Ramos (cell line): ENCODE results near the gene SEL1L.

Experiments used
- in situ Hi-C: fragments of 300-500 bp; cut with MboI; formaldehyde crosslinking; loops from one replicate; pipeline ENCODE4 v1.14.3; 2022; ENCODE audit warnings: low sequenced_read_pairs; ENCODE audit not compliant: unreplicated experiment

SEL1L gene

GRCh38 chr14:81478446-81478845 lies 55.2 kb downstream of the SEL1L start:
- in situ Hi-C loops: loop anchor here (10.0 kb wide), 1 partner anchor 46 kb away; no protein-coding TSS in a partner anchor

DNA sequence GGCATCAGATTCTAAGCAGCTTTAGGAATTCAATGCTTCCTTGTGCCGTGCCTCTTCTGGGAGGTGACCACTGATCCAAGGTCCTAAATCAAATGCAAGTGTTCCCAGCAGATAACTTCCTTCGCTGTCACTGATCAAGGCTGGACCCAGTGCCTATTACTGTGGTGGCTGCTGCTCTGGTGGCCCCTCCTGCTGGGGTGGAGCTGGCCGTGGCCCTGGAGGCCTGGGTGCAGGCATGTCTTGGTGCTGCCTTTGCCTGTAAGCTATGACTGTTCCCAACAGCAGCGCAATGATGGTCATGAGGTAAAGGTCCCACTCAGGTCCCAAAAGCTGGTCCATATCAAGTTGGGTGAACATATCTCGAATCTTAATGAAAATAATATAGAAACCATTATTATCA lies 56.8 kb downstream of the SEL1L start:
- in situ Hi-C loops: loop anchor here (10.0 kb wide), 1 partner anchor 48 kb away; no protein-coding TSS in a partner anchor

DNA sequence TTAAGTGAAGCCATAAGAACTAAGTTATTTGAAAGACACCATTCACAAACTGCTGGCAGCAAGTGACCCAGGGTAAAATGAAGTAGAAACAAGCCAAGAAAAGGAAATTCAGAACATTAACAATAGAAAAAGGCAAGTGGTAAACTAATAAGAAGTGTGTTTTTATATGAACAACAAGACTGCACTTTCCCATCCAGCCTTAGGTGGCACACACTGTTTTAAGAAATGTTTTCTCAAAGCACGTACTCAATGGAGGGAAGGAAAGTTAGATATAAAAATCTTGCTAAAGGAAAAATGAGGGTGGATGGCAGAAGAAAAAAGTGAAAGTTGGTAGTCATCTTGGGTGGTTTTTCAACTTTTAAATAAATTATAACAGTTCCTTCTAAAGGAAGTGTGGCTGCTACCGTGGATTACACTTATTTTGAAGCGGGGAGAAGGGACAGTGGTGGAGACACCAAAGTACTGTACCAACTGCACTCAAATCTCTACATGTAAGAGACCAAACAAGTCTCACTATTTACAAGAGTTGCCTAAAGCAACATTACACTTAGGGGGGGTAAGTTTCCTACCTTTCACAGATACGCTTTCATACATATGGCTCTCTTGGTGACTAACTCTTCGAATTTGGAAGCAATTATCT lies 58.8 kb downstream of the SEL1L start:
- in situ Hi-C loops: loop anchor here (10.0 to 25.0 kb wide), 2 partner anchors 50 to 488 kb away; no protein-coding TSS in a partner anchor

DNA sequence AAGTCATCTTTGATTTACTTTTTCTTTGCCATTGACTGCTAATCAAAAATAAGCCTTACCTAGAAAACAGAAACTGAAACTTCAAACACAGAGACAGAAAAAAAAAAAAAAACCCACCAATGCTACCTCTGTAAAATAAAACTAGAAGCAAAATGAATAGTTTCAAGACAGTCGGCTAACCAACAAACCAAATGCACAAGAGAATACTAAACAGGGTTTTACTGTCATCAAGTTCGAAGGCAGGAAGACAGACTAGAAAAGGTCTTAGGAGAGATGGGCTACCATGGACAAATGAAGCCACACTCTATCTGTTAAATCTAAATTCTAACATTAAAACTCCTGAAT lies 59.5 kb downstream of the SEL1L start:
- in situ Hi-C loops: loop anchor here (10.0 to 25.0 kb wide), 2 partner anchors 51 to 487 kb away; no protein-coding TSS in a partner anchor

DNA sequence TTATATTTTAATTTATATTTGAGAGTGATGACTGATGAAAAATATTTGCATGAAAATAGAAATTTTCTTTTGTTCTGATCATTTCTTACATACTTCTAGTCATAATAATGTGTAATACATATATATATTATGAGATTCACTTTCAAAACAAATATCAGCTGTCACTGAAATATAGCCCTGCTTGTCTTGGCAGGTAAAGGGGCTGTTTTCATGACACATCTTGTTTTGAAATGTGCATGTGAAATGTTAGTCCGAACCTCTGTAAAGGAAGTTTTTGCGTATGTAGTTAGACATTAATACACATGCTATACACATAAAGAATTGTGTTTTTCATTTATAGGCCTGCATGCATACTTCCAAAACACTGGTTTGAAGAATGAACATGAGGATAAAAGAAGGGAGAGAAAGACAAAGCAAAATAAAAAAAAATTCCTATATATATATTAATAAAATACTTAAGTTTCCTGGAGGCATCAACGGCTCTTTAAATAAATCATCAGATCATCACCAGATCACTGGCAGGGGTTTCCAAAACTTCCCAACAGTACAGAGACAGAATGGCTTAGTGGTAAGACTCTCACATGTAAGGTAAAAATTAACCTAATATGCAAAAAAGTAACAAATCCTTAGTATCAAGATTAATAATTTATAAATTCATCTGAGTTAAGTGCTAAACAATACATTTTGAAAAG lies 60.1 kb downstream of the SEL1L start:
- in situ Hi-C loops: loop anchor here (10.0 to 25.0 kb wide), 2 partner anchors 51 to 486 kb away; no protein-coding TSS in a partner anchor

- in situ Hi-C loops: loop anchor here (10.0 to 25.0 kb wide), 2 partner anchors 53 to 485 kb away; no protein-coding TSS in a partner anchor
Observed at GRCh38 chr14:81472096-81472800, 61.4 kb downstream of the SEL1L start.

GRCh38 chr14:81471062-81471461 lies 62.6 kb downstream of the SEL1L start:
- in situ Hi-C loops: loop anchor here (10.0 to 25.0 kb wide), 2 partner anchors 54 to 484 kb away; no protein-coding TSS in a partner anchor

DNA sequence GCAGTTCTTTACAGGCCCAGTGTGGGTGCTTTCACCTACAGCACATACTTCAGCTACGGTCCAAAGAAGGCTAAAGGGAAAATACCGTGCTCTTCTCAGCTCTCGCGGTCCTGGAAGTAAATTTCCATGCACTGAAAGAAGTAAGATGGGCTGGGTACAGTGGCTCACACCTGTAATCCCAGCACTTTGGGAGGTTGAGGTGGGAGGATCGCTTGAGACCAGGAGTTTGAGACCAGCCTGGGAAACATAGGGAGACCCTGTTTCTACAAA lies 63.2 kb downstream of the SEL1L start:
- in situ Hi-C loops: loop anchor here (10.0 to 25.0 kb wide), 2 partner anchors 54 to 483 kb away; no protein-coding TSS in a partner anchor

DNA sequence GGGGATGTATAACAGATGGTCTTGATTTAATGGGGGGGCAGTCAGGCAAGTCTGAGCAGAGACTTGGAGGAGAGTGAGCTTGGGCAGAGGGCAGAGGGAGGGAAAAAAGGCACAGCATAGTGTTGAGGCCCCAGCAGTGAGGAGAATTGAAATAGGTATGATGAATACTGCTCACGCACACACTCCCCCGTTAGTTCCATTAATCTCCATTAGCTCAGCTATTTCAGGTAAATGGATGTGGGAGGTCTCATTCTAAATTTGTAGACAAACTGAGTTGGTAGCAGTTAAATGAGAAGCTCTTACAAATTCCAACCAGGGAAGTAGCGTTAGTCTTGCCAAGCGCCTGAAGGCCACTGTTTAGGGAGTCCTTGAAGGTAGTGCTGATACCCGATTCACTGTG lies 66.8 kb downstream of the SEL1L start:
- in situ Hi-C loops: loop anchor here (10.0 to 25.0 kb wide), 2 partner anchors 292 to 480 kb away; no protein-coding TSS in a partner anchor

GRCh38 chr14:81465507-81466228 lies 68.0 kb downstream of the SEL1L start:
- in situ Hi-C loops: loop anchor here (10.0 to 25.0 kb wide), 2 partner anchors 291 to 478 kb away; no protein-coding TSS in a partner anchor

GRCh38 chr14:81465003-81465392 lies 68.7 kb downstream of the SEL1L start:
- in situ Hi-C loops: loop anchor here (10.0 to 25.0 kb wide), 2 partner anchors 290 to 478 kb away; no protein-coding TSS in a partner anchor

DNA sequence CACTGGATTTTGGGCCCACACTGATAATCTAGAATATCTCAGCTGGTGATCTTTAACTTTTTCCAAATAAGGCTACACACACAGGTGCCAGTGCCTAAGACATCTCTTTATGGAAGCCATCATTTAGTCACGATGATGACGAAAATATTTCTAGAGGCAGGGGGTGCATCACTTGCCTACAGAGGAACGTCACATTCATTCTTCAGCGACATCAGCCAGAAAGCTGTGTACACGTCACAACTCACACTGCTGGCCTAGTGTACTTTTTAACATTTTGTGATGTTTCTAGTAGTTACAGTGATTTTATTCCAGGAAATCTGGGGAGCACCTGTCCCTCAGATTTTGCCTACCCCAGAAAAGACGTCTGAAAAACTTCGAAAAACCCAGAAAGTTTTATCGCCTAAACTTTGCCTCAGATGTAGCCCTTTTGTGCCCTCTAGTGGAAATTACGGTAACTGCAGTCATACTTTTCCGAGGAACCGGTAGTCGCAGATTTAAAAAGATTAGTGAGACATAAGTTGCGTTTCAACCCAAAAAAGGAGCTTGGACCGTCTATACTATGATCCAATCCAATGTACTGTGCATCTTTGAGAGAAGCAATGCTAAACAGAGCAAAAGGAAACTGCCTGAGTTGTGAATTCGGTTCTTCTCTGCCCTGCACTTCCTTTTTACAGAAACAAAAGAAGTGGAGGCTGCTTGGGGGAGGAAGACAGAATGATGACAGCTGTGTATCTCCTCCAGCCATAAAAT lies 69.2 kb downstream of the SEL1L start:
- in situ Hi-C loops: loop anchor here (10.0 to 25.0 kb wide), 2 partner anchors 290 to 477 kb away; no protein-coding TSS in a partner anchor

GRCh38 chr14:81462356-81462755 lies 71.3 kb downstream of the SEL1L start:
- in situ Hi-C loops: loop anchor here (10.0 to 25.0 kb wide), 2 partner anchors 288 to 475 kb away; no protein-coding TSS in a partner anchor

- in situ Hi-C loops: loop anchor here (10.0 to 25.0 kb wide), 2 partner anchors 285 to 473 kb away; no protein-coding TSS in a partner anchor
Observed at GRCh38 chr14:81459912-81460311, 73.7 kb downstream of the SEL1L start.

DNA sequence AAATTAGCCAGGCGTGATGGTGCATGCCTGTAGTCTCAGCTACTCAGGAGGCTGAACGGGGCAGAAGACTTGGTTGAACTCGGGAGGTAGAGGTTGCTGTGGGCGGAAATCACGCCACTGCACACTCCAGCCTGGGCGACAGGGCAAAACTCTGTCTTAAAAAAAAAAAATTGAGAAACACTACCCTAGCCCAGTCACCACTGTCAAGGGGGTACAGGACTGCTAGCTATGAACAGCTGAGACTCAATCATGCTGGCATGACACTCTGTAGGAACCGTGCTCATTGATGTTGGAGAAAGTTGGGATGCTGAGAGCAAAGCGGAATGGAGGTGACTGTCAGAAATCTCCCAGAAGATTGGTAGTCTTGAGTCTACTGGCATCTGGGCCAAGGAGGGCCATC lies 75.3 kb downstream of the SEL1L start:
- in situ Hi-C loops: loop anchor here (25.0 kb wide), 1 partner anchor 471 kb away; no protein-coding TSS in a partner anchor

DNA sequence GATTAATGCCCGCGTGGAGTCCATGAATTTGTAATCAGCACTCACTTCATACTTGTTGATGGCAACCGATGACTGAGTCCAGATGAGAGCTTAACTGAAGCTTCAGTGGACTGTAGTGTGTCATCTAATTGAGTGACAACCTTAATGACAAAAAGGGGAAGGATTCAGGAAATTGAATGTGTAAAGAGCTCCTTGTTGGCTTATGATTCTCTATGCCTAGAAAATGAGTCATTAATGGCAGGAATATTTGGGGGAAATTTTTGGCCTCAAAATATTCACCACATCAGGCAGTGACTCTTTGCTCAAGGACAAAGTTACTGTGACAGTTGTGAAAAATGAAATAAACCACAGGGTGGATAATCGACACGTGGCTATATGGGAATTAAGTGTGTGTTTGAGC lies 78.3 kb downstream of the SEL1L start:
- in situ Hi-C loops: loop anchor here (25.0 kb wide), 1 partner anchor 468 kb away; no protein-coding TSS in a partner anchor

- in situ Hi-C loops: loop anchor here (5.0 to 25.0 kb wide), 2 partner anchors 182 to 467 kb away; no protein-coding TSS in a partner anchor
Observed at GRCh38 chr14:81454572-81455218, 79.0 kb downstream of the SEL1L start.

DNA sequence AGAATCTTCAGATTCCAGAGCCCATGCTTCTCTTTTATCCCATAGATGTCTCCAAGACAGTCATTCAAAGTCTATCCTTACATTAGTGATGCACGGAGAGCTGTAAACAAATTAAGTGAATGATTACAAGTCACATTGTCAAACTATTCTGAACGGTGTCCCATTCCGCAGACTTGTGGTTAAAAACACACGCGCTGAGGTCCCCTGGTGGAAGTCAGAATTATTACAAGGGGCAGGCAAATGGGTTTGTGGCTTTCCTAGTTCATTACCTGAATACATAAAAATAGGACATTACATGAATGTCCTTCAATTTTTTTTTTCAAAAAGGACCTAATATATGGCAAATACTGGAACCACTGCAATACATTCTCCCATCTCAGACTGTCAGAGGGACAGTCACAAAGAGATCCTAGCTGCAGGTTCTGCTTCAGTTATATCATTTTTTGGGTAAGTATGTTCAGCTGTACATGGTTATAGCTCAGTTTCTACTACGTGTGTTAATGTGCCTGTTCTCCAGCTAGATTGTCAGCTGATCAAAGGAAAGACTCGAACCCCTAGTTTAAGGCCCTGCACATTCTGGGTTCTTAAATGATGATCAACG lies 80.4 kb downstream of the SEL1L start:
- in situ Hi-C loops: loop anchor here (5.0 to 25.0 kb wide), 2 partner anchors 181 to 466 kb away; no protein-coding TSS in a partner anchor
